IMR-90 (cell line): Measurements from ENCODE around the gene PCDHGA6. TPM values are rescaled to one million over a fixed set of nuclear protein-coding genes. Genes with fewer than 3 reads are reported as not detected.

ENCODE experiments used
- ATAC-seq: fragments of 200-7000 bp; cut with Tn5 transposase; 2 replicates; pipeline ENCODE4 v1.9.1; 2020; ENCODE audit warnings: low read depth, mild to moderate bottlenecking, moderate library complexity
- BruUV-seq: library from RNA; stranded (reverse); fragments of 400-500 nt; replicated peaks from 2 replicates; lab custom pipeline; 2021; lab: Mats Ljungman, UMichigan
- CTCF ChIA-PET: fragments of 300-600 bp; formaldehyde crosslinking; extraction: SDS; loops from one replicate; lab custom pipeline; 2021; ENCODE audit warnings: antibody characterized with exemption; lab: Yijun Ruan, JAX
- POLR2A ChIA-PET: fragments of 300-600 bp; sonication (Branson Sonifier 250); formaldehyde crosslinking; loops from one replicate; lab custom pipeline; 2022; ENCODE audit warnings: antibody characterized with exemption; ENCODE audit not compliant: unreplicated experiment; lab: Charles Lee
- DNase-seq: peaks from one replicate; pipeline ENCODE4 v3.0.0; 2013
- H2AFZ ChIP-seq: replicated peaks from 2 replicates; pipeline ENCODE3; 2013; ENCODE audit warnings: low read length, mild to moderate bottlenecking; ENCODE audit not compliant: poor library complexity
- H2AK5ac ChIP-seq: 2 replicates; pipeline ENCODE4 v1.6.1; 2013; ENCODE audit warnings: low read depth, low read length, inconsistent platforms
- H2AK9ac ChIP-seq: replicated peaks from 2 replicates; pipeline ENCODE3; 2013; ENCODE audit warnings: mild to moderate bottlenecking, low read depth, low read length, moderate library complexity; ENCODE audit not compliant: poor library complexity
- H2BK120ac ChIP-seq: 2 replicates; pipeline ENCODE4 v1.6.1; 2013; ENCODE audit warnings: low read depth, low read length, inconsistent platforms
- H2BK15ac ChIP-seq: 3 replicates; pipeline ENCODE4 v1.6.1; 2013; ENCODE audit warnings: low read depth, low read length, inconsistent platforms
- H2BK20ac ChIP-seq: 2 replicates; pipeline ENCODE4 v1.6.1; 2013; ENCODE audit warnings: low read depth, mild to moderate bottlenecking, inconsistent platforms, low read length, moderate library complexity
- H2BK5ac ChIP-seq: 2 replicates; pipeline ENCODE4 v1.6.1; 2013; ENCODE audit warnings: mild to moderate bottlenecking, low read depth, low read length, inconsistent platforms; ENCODE audit not compliant: poor library complexity, severe bottlenecking
- H3K14ac ChIP-seq: replicated peaks from 2 replicates; pipeline ENCODE4 v1.6.1; 2013; ENCODE audit warnings: low read depth, low read length, inconsistent platforms
- H3K18ac ChIP-seq: 2 replicates; pipeline ENCODE4 v1.6.1; 2013; ENCODE audit warnings: low read depth, low read length, control low read depth
- H3K23ac ChIP-seq: 2 replicates; pipeline ENCODE4 v1.6.1; 2013; ENCODE audit warnings: low read depth, low read length, inconsistent platforms
- H3K27ac ChIP-seq: 2 replicates; pipeline ENCODE4 v1.5.1; 2013; ENCODE audit warnings: mild to moderate bottlenecking, control low read depth, low read length; ENCODE audit not compliant: insufficient read depth
- H3K27me3 ChIP-seq: 2 replicates; pipeline ENCODE4 v1.6.1; 2013; ENCODE audit warnings: low read length; ENCODE audit not compliant: control insufficient read depth, insufficient read depth
- H3K36me3 ChIP-seq: 2 replicates; pipeline ENCODE4 v1.6.1; 2013; ENCODE audit warnings: low read length, mixed read lengths; ENCODE audit not compliant: control insufficient read depth, insufficient read depth
- H3K4ac ChIP-seq: 2 replicates; pipeline ENCODE4 v1.6.1; 2013; ENCODE audit warnings: low read depth, low read length, inconsistent platforms
- H3K4me1 ChIP-seq: 2 replicates; pipeline ENCODE4 v1.6.1; 2013; ENCODE audit warnings: low read length, mixed read lengths; ENCODE audit not compliant: control insufficient read depth, insufficient read depth
- H3K4me2 ChIP-seq: 2 replicates; pipeline ENCODE4 v1.6.1; 2013; ENCODE audit warnings: low read depth, mild to moderate bottlenecking, control low read depth, low read length, moderate library complexity
- H3K4me3 ChIP-seq: 2 replicates; pipeline ENCODE4 v1.5.1; 2013; ENCODE audit warnings: low read depth, mild to moderate bottlenecking, control low read depth, low read length, moderate library complexity; ENCODE audit not compliant: insufficient read depth
- H3K56ac ChIP-seq: 2 replicates; pipeline ENCODE4 v1.6.1; 2013; ENCODE audit warnings: low read length, inconsistent platforms; ENCODE audit not compliant: insufficient read depth; ENCODE audit errors: extremely low read depth
- H3K79me1 ChIP-seq, 2 experiments: 2 replicates each; pipeline ENCODE4 v1.6.1; 2013; ENCODE audit warnings: low read length in 2 of 2, inconsistent platforms in 1 of 2, low read depth in 1 of 2
- H3K9ac ChIP-seq: 2 replicates; pipeline ENCODE4 v1.6.1; 2013; ENCODE audit warnings: low read depth, low read length, control low read depth
- H3K9me1 ChIP-seq: 2 replicates; pipeline ENCODE4 v1.6.1; 2013; ENCODE audit warnings: low read length, inconsistent platforms; ENCODE audit not compliant: insufficient read depth
- H3K9me3 ChIP-seq: 2 replicates; pipeline ENCODE4 v1.6.1; 2013; ENCODE audit warnings: low read length; ENCODE audit not compliant: control insufficient read depth, insufficient read depth
- H4K20me1 ChIP-seq: 2 replicates; pipeline ENCODE4 v1.6.1; 2013; ENCODE audit warnings: low read length, inconsistent platforms; ENCODE audit not compliant: insufficient read depth
- H4K5ac ChIP-seq: 2 replicates; pipeline ENCODE4 v1.6.1; 2013; ENCODE audit warnings: mild to moderate bottlenecking, low read depth, low read length, control low read depth
- H4K8ac ChIP-seq, 2 experiments: 2 replicates each; pipeline ENCODE4 v1.6.1; 2013; ENCODE audit warnings: low read depth in 2 of 2, low read length in 2 of 2, control low read depth in 1 of 2, inconsistent platforms in 1 of 2
- H4K91ac ChIP-seq: 2 replicates; pipeline ENCODE4 v1.6.1; 2013; ENCODE audit warnings: low read depth, low read length, inconsistent platforms; ENCODE audit not compliant: insufficient read depth
- BHLHE40 ChIP-seq: fragments of 150-350 bp; IDR thresholded peaks from 2 replicates; pipeline ENCODE4 v1.6.1; 2016; ENCODE audit warnings: mild to moderate bottlenecking, low read depth, low read length
- CEBPB ChIP-seq: IDR thresholded peaks from 2 replicates; pipeline ENCODE4 v1.6.1; 2012; ENCODE audit warnings: low read depth, low read length, improper control_type of control experiment
- CHD1 ChIP-seq: IDR thresholded peaks from 2 replicates; pipeline ENCODE4 v1.6.1; 2012; ENCODE audit warnings: low read depth, low read length, improper control_type of control experiment
- CTCF ChIP-seq: conservative IDR thresholded peaks from 2 replicates; pipeline ENCODE4 v1.5.1; 2012; ENCODE audit warnings: mild to moderate bottlenecking, low read depth, low read length, improper control_type of control experiment
- ELK1 ChIP-seq: fragments of 150-350 bp; IDR thresholded peaks from 2 replicates; pipeline ENCODE4 v1.6.1; 2016; ENCODE audit warnings: low read depth, mild to moderate bottlenecking, low read length, moderate library complexity, borderline replicate concordance
- FOS ChIP-seq: fragments of 150-350 bp; IDR thresholded peaks from 2 replicates; pipeline ENCODE4 v1.6.1; 2016; ENCODE audit warnings: low read depth, low read length
- MAFK ChIP-seq: IDR thresholded peaks from 2 replicates; pipeline ENCODE4 v1.6.1; 2012; ENCODE audit warnings: low read depth, low read length, improper control_type of control experiment
- MAZ ChIP-seq: IDR thresholded peaks from 2 replicates; pipeline ENCODE4 v1.6.1; 2012; ENCODE audit warnings: low read depth, mild to moderate bottlenecking, low read length, improper control_type of control experiment, moderate library complexity, borderline replicate concordance
- MXI1 ChIP-seq: IDR thresholded peaks from 2 replicates; pipeline ENCODE4 v1.6.1; 2012; ENCODE audit warnings: low read depth, mild to moderate bottlenecking, low read length, moderate library complexity, borderline replicate concordance
- NFE2L2 ChIP-seq: fragments of 150-350 bp; IDR thresholded peaks from 2 replicates; pipeline ENCODE4 v1.6.1; 2016; ENCODE audit warnings: low read depth, mild to moderate bottlenecking, low read length
- POLR2A ChIP-seq: IDR thresholded peaks from 2 replicates; pipeline ENCODE4 v1.6.1; 2012; ENCODE audit warnings: mild to moderate bottlenecking, low read depth, low read length
- RAD21 ChIP-seq: IDR thresholded peaks from 2 replicates; pipeline ENCODE4 v1.6.1; 2012; ENCODE audit warnings: low read length, improper control_type of control experiment
- RCOR1 ChIP-seq: IDR thresholded peaks from 2 replicates; pipeline ENCODE4 v1.6.1; 2012; ENCODE audit warnings: mild to moderate bottlenecking, low read length, improper control_type of control experiment; ENCODE audit not compliant: insufficient replicate concordance
- RFX5 ChIP-seq: IDR thresholded peaks from 2 replicates; pipeline ENCODE4 v1.8.0; 2012; ENCODE audit warnings: low read depth, mild to moderate bottlenecking, low read length, moderate library complexity
- SMC3 ChIP-seq: fragments of 150-350 bp; IDR thresholded peaks from 2 replicates; pipeline ENCODE4 v1.6.1; 2016; ENCODE audit warnings: low read depth, mild to moderate bottlenecking, antibody characterized with exemption, low read length, moderate library complexity
- WGBS, 2 experiments: methylation state at CpG; one replicate each; pipeline versions ENCODE4 v1.1.5 to v1.1.7; 2013; ENCODE audit warnings: missing lambda C conversion rate in 2 of 2; ENCODE audit not compliant: insufficient read length in 1 of 2; ENCODE audit errors: extremely low coverage in 2 of 2; 5-methylcytosine and 5-hydroxymethylcytosine counted together
- dilution Hi-C: fragments of 300-500 bp; cut with HindIII; formaldehyde crosslinking; loops from one replicate; pipeline ENCODE4 v1.14.3; 2018; ENCODE audit warnings: low sequenced_read_pairs; ENCODE audit not compliant: unreplicated experiment
- in situ Hi-C: fragments of 300-500 bp; cut with MboI; formaldehyde crosslinking; loops from 3 replicates; pipeline ENCODE4 v1.14.3; 2019; ENCODE audit warnings: low sequenced_read_pairs, inconsistent platforms, mixed read lengths
- intact Hi-C: fragments of 100-400 bp; cut with micrococcal nuclease; formaldehyde crosslinking; loops from 2 replicates; pipeline ENCODE4 v1.10.0; 2022
- polyA plus RNA-seq, 3 experiments: library from polyadenylated mRNA; depleted of rRNA; stranded (reverse); fragments of >200 nt; gene quantifications; 2 replicates each; pipeline ENCODE4 v1.2.3, GENCODE V29; 2012; ENCODE audit warnings: low replicate concordance in 1 of 3
- total RNA-seq: library from RNA; depleted of rRNA; stranded (reverse); fragments of >200 nt; gene quantifications from 2 replicates; pipeline ENCODE4 v1.2.3, GENCODE V29; 2012
- TF ChIP-seq, protein P1 (sequence below): fragments of 150-350 bp; IDR thresholded peaks from 2 replicates; pipeline ENCODE4 v1.6.1; 2017; ENCODE audit warnings: mild to moderate bottlenecking, antibody characterized with exemption, low read length, low read depth

PCDHGA6 gene
- total and polyA plus RNA-seq, 2 of the 4 experiments (the other 2 are of a cell fraction) = 4.1 to 4.7 TPM

- DNase-seq (no peak), ATAC-seq (no peak)
- Histone ChIP-seq H2BK120ac (no peak overlapping the region), H3K4me1 (no peaks in the 10 kb centered on the region), H3K23ac (no peak overlapping the region), H3K79me1 (no peaks in the 10 kb centered on the region), H2AFZ (peak overlapping the region; percentile 28), H4K8ac (no peak overlapping the region), H3K4me2 (no peak overlapping the region), H3K36me3 (peaks cover 5% of the 10 kb centered on the region; the same call in 1 of the 2 replicates), H4K91ac (no peak overlapping the region), H2BK15ac (no peak overlapping the region), H2AK9ac (no peak overlapping the region), H3K27me3 (no peaks in the 10 kb centered on the region), H2BK5ac (no peak overlapping the region), H3K56ac (no peak overlapping the region), H3K9me3 (peaks cover 59% of the 10 kb centered on the region), H3K18ac (no peak overlapping the region), H3K14ac (no peak overlapping the region; the same call in 1 of the 2 replicates), H3K9me1 (no peaks in the 10 kb centered on the region), H4K5ac (no peak overlapping the region), H3K27ac (no peak overlapping the region), H4K20me1 (no peaks in the 10 kb centered on the region), H3K4me3 (no peak overlapping the region), H2BK20ac (no peak overlapping the region), H3K9ac (no peak overlapping the region), H3K4ac (no peak overlapping the region), H2AK5ac (no peak overlapping the region)
- in situ Hi-C loops = no loop called here
- intact Hi-C loops = no loop called here
- dilution Hi-C loops = no loop called here
- BruUV-seq = no TSS peak
- WGBS, 2 experiments = 64% methylated on average over 13 of the region's 19 CpGs; no CpG with 5 or more reads in 1 of the 2 experiments
- ChIA-PET POLR2A (no interaction called here), CTCF (no interaction called here)
- TF ChIP-seq RAD21 = no peak
- TF ChIP-seq FOS = no peak
- no peak for TF ChIP-seq POLR2A
- no peak for TF ChIP-seq MAZ
- no peak for TF ChIP-seq RCOR1
- no peak for TF ChIP-seq MAFK
- no peak for TF ChIP-seq MXI1
- no peak for TF ChIP-seq NFE2L2
- TF ChIP-seq RFX5 = no peak
- TF ChIP-seq CTCF = no peak
- TF ChIP-seq SMC3 = no peak
- TF ChIP-seq BHLHE40 = no peak
- no peak for TF ChIP-seq CEBPB
- TF ChIP-seq, protein P1, sequence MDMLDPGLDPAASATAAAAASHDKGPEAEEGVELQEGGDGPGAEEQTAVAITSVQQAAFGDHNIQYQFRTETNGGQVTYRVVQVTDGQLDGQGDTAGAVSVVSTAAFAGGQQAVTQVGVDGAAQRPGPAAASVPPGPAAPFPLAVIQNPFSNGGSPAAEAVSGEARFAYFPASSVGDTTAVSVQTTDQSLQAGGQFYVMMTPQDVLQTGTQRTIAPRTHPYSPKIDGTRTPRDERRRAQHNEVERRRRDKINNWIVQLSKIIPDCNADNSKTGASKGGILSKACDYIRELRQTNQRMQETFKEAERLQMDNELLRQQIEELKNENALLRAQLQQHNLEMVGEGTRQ = no peak
- TF ChIP-seq CHD1 = no peak
- TF ChIP-seq ELK1 = no peak
Observed at GRCh38 chr5:141356950-141357349, 16.7 kb upstream of the PCDHGA6 start.
